K562 (cell line): ENCODE measurements around the gene BRD3. TPM values are rescaled to one million over a fixed set of nuclear protein-coding genes. Genes with fewer than 3 reads are reported as not detected.

Source experiments
- CREB1 ChIP-seq, 2 experiments: sonication (generic) in 1 of 2; formaldehyde crosslinking in 1 of 2; IDR thresholded peaks; 2 replicates each; pipeline versions ENCODE4 v1.6.1 to v1.8.0; 2012 to 2022; ENCODE audit warnings: inconsistent platforms in 1 of 2, mild to moderate bottlenecking in 1 of 2, missing genetic modification reagents in 1 of 2, moderate library complexity in 1 of 2
- EP300 ChIP-seq: IDR thresholded peaks from 2 replicates; pipeline ENCODE4 v1.6.1; 2012; ENCODE audit warnings: low read length, improper control_type of control experiment
- GTF3C2 ChIP-seq: IDR thresholded peaks from 3 replicates; pipeline ENCODE4 v1.6.1; 2011; ENCODE audit warnings: borderline replicate concordance, mild to moderate bottlenecking, moderate library complexity; ENCODE audit not compliant: insufficient read length; ENCODE audit errors: extremely low read depth
- HINFP ChIP-seq: fragments of 450-650 bp; conservative IDR thresholded peaks from 2 replicates; pipeline ENCODE4 v1.6.1; 2016; ENCODE audit warnings: missing genetic modification characterization, low read depth, mild to moderate bottlenecking, control low read depth, missing compliant biosample characterization
- HNRNPK ChIP-seq: fragments of 200-400 bp; formaldehyde crosslinking; IDR thresholded peaks from one replicate; pipeline ENCODE4 v1.6.1; 2018; ENCODE audit warnings: mild to moderate bottlenecking, low read depth, low read length; ENCODE audit not compliant: poor library complexity, severe bottlenecking
- NCOA1 ChIP-seq: fragments of 450-650 bp; IDR thresholded peaks from 2 replicates; pipeline ENCODE4 v1.6.1; 2016; ENCODE audit warnings: low read depth
- RAD51 ChIP-seq: fragments of 450-650 bp; IDR thresholded peaks from 2 replicates; pipeline ENCODE4 v1.7.1; 2016; ENCODE audit warnings: low read depth, mild to moderate bottlenecking, borderline replicate concordance
- RBFOX2 ChIP-seq: fragments of 200-400 bp; formaldehyde crosslinking; IDR thresholded peaks from 2 replicates; pipeline ENCODE4 v1.6.1; 2017; ENCODE audit warnings: low read depth, mild to moderate bottlenecking, low read length, moderate library complexity
- RBM22 ChIP-seq: fragments of 200-400 bp; formaldehyde crosslinking; IDR thresholded peaks from 2 replicates; pipeline ENCODE4 v1.6.1; 2018; ENCODE audit warnings: low read length, low read depth; ENCODE audit not compliant: poor library complexity, severe bottlenecking
- RBM25 ChIP-seq: fragments of 200-400 bp; formaldehyde crosslinking; IDR thresholded peaks from 2 replicates; pipeline ENCODE4 v1.6.1; 2018; ENCODE audit warnings: low read length, low read depth, moderate library complexity; ENCODE audit not compliant: severe bottlenecking
- TFAP4 ChIP-seq: sonication (generic); formaldehyde crosslinking; IDR thresholded peaks from 2 replicates; pipeline ENCODE4 v1.8.0; 2022; ENCODE audit warnings: missing genetic modification reagents, mild to moderate bottlenecking, moderate library complexity, borderline replicate concordance
- THRA ChIP-seq: fragments of 450-650 bp; IDR thresholded peaks from 2 replicates; pipeline ENCODE4 v1.6.1; 2017; ENCODE audit warnings: mild to moderate bottlenecking, moderate library complexity
- ZBTB17 ChIP-seq: fragments of 450-650 bp; formaldehyde crosslinking; IDR thresholded peaks from 2 replicates; pipeline ENCODE4 v1.4.0; 2020; ENCODE audit warnings: mild to moderate bottlenecking
- ZNF133 ChIP-seq: fragments of 250-450 bp; sonication (Bioruptor Pico); IDR thresholded peaks from 2 replicates; pipeline ENCODE4 v1.4.0; 2020; ENCODE audit warnings: mild to moderate bottlenecking
- ZNF134 ChIP-seq: fragments of 250-450 bp; sonication (Bioruptor Pico); conservative IDR thresholded peaks from 2 replicates; pipeline ENCODE4 v1.4.0; 2020
- ZNF232 ChIP-seq: sonication (generic); formaldehyde crosslinking; IDR thresholded peaks from 2 replicates; pipeline ENCODE4 v1.8.0; 2022; ENCODE audit warnings: mild to moderate bottlenecking, missing genetic modification reagents
- polyA plus RNA-seq, 8 experiments: library from polyadenylated mRNA; depleted of rRNA in 4 of 8; stranded (reverse) in 5 of 8; unstranded in 3 of 8; fragments of >200 nt; fragmentation: Nextera tagmentation in 2 of 8; fragmentation: Illumina TruSeq in 1 of 8; extraction: Ambion mirVana in 2 of 8; extraction: Trizol in 1 of 8; gene quantifications; 2 replicates each; pipeline versions ENCODE4 v1.2.1 to v1.2.3, GENCODE V29; 2011 to 2014; ENCODE audit warnings: inconsistent platforms in 1 of 8, missing spikeins in 1 of 8
- total RNA-seq, 7 experiments: library from RNA; depleted of rRNA in 6 of 7; stranded (reverse); fragments of >200 nt in 6 of 7; fragmentation: Illumina TruSeq in 2 of 7; extraction: Trizol in 2 of 7; gene quantifications; 2 replicates each; pipeline versions ENCODE4 v1.2.1 to v1.2.3, GENCODE V29; 2011 to 2021; ENCODE audit warnings: low replicate concordance in 1 of 7

The BRD3 gene
- total and polyA plus RNA-seq, 9 of the 15 experiments (the other 6 are each of a cell fraction or from before 2014, with no cell fraction given), result 0.82 to 37.1 (median 4.2) TPM

GRCh38 chr9:134024828-134025605 is 42.8 kb downstream of the BRD3 start, which contains the start of gene BRD3OS (continued):
- no peak for TF ChIP-seq HNRNPK
- TF ChIP-seq ZNF133, result no peak
- TF ChIP-seq ZNF232 (CRISPR knock-in tag), result no peak
- no peak for TF ChIP-seq RBM25
- TF ChIP-seq NCOA1, result 0 out of 2 replicates have a peak, but pooled peaks have one; percentile 34
- no peak for TF ChIP-seq GTF3C2
- no peak for TF ChIP-seq RAD51
- peak; percentile 58 for TF ChIP-seq RBM22
- TF ChIP-seq TFAP4 (CRISPR knock-in tag), result peak; percentile 51; the same call in 1 of the 2 replicates
- TF ChIP-seq THRA, result no peak
- no peak for TF ChIP-seq HINFP (tag)
- TF ChIP-seq ZBTB17 (CRISPR knock-in tag), result peak; percentile 100
- no peak for TF ChIP-seq ZNF134
- peak; percentile 54 for TF ChIP-seq RBFOX2
- no peak for TF ChIP-seq EP300
- TF ChIP-seq CREB1 (IDR thresholded peaks at IDR 0.05), result peak; percentile 81
- TF ChIP-seq CREB1 (CRISPR knock-in tag; IDR thresholded peaks at IDR 0.05), result peak; percentile 80; the same call in 1 of the 2 replicates
